H54 (cell line): ENCODE data around the gene GPC5.
"Not testable (repeated sequence)": the region's sequence is repeated elsewhere in the genome, so short reads cannot be mapped to it uniquely, and the experiment has no call there.

Experiments used
- DNase-seq: peaks from one replicate; pipeline ENCODE4 v3.0.0; 2011; ENCODE audit warnings: low spot score, mixed read lengths; ENCODE audit not compliant: insufficient read length
- FAIRE-seq: peaks from 3 replicates; lab custom pipeline; 2011; peaks lifted over from hg19 to GRCh38; lab: Jason Lieb, UNC
- POLR2A ChIP-seq: IDR thresholded peaks from 2 replicates; pipeline ENCODE4 v1.6.1; 2011; ENCODE audit warnings: low read depth, mild to moderate bottlenecking, low read length

GPC5 gene

GRCh38 chr13:92743992-92744391, 1345.6 kb downstream of the GPC5 start:
- no peak for TF ChIP-seq POLR2A
- FAIRE-seq, result no peak
- no peak for DNase-seq

- FAIRE-seq (no peak), DNase-seq (no peak)
- no peak for TF ChIP-seq POLR2A
Measured at GRCh38 chr13:92745258-92745657, 1346.8 kb downstream of the GPC5 start.

- FAIRE-seq, DNase-seq: not testable (repeated sequence)
Measured at GRCh38 chr13:92752705-92753104, 1354.3 kb downstream of the GPC5 start.

- FAIRE-seq (no peak), DNase-seq (no peak)
- no peak for TF ChIP-seq POLR2A
Measured at GRCh38 chr13:92761710-92762109, 1363.3 kb downstream of the GPC5 start.

- no peak for TF ChIP-seq POLR2A
- peak; percentile 82 for FAIRE-seq
- DNase-seq, result no peak
Measured at GRCh38 chr13:92767468-92767867, 1369.0 kb downstream of the GPC5 start.

DNA sequence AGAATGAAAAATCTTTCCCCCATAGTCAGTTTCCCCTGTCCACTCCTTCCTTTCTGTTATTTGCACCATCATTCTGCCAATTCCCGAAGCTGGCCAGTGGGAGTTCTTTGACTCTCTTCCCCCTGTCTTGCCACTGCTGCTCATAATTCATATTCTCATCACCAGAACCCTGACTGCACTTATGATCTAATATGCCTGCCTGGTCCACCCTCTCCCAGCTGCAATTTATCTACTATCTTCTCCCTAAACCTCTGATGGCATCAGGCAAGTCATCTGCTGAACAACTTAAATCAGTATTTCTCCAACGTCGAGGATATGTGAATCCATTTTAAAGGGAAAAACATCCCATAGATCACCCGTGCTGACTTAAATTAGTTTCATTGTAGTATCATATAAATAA, 1370.2 kb downstream of the GPC5 start:
- FAIRE-seq (peak; percentile 23), DNase-seq (no peak)
- TF ChIP-seq POLR2A, result no peak

- no peak for TF ChIP-seq POLR2A
- no peak for FAIRE-seq
- DNase-seq, result no peak
Measured at GRCh38 chr13:92769046-92769445, 1370.6 kb downstream of the GPC5 start.

- no peak for TF ChIP-seq POLR2A
- DNase-seq (no peak), FAIRE-seq (no peak)
Measured at GRCh38 chr13:92775658-92776057, 1377.2 kb downstream of the GPC5 start.

GRCh38 chr13:92781965-92782690, 1383.7 kb downstream of the GPC5 start:
- FAIRE-seq, result no peak

GRCh38 chr13:92802776-92803175, 1404.4 kb downstream of the GPC5 start:
- no peak for TF ChIP-seq POLR2A
- DNase-seq, result no peak
- peak; percentile 52 for FAIRE-seq

More at GRCh38 chr13:92781965-92782690, 1383.7 kb downstream of the GPC5 start:
- no peak for DNase-seq
- no peak for TF ChIP-seq POLR2A

- peak; percentile 98 for FAIRE-seq
- DNase-seq, result no peak
Measured at GRCh38 chr13:92804346-92804745, 1405.9 kb downstream of the GPC5 start.

GRCh38 chr13:92804926-92805325, 1406.5 kb downstream of the GPC5 start:
- no peak for DNase-seq
- TF ChIP-seq POLR2A, result no peak
- FAIRE-seq, result no peak

More at GRCh38 chr13:92804346-92804745, 1405.9 kb downstream of the GPC5 start:
- TF ChIP-seq POLR2A, result no peak

GRCh38 chr13:92805766-92806165, 1407.3 kb downstream of the GPC5 start:
- no peak for FAIRE-seq
- no peak for TF ChIP-seq POLR2A

DNA sequence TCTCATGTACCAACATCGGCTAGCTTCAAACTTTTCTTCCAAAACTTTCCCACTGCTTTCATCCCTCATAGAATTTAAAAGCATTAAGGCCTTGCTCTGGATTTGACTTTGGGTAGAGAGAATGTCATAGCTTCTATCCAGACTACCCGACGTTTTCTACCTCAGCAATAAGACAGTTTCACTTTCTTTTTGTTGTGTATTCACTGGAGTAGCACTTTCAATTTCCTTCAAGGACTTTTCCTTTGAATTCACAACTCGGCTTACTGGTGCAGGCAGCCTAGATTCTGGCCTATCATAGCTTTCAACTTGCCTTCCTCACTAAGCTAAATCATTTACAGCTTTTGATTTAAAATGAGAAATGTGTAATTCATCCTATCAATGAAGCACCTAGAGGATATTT, 1407.8 kb downstream of the GPC5 start:
- DNase-seq (peak; percentile 4), FAIRE-seq (peak; percentile 97)

More at GRCh38 chr13:92805766-92806165, 1407.3 kb downstream of the GPC5 start:
- DNase-seq, result no peak

DNA sequence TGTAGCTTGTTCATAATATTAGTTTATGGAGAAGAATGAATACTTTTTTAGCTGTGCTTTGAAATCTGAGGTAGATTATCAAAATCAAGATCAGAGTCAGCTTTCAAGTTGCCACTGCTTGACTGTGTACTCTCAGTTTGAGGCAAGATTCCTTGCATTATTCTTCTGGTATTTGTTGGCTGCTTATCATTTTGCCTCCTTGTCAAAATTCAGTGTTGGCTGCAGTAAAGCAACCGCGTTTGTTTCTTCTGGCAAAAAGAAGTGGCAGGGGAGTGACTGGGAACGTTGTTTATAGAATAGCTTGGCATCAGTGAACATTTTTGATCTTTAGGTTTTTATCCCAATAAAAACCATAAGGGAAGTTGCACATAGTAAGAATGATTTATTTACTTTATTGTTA, 1408.9 kb downstream of the GPC5 start:
- TF ChIP-seq POLR2A, result no peak
- DNase-seq (no peak), FAIRE-seq (peak; percentile 81)

More for the DNA sequence above, 1407.8 kb downstream of the GPC5 start:
- TF ChIP-seq POLR2A, result no peak

DNA sequence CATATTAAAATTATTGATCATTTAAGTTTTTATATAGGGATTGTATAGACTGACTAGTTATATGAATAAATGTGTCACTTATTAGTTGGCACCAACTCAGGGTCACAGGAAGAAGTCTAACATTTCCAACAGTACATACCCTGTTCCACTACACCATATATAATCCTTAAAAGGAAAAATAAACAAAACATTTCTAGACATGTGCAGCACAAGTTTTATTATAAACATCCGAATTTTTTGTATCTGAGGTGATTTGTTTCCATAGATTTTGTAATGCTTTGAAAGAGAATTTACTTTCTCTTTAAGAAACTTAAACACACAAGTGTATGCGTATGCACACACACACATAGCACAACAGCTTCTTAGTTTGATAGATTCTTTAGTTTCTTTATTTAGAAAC, 1409.5 kb downstream of the GPC5 start:
- no peak for DNase-seq
- TF ChIP-seq POLR2A, result no peak
- peak; percentile 64 for FAIRE-seq
